Hindlimb muscle (tissue), 1 donor: ENCODE measurements around the gene TPSAB1. TPM values are rescaled to one million over a fixed set of nuclear protein-coding genes. Genes with fewer than 3 reads are reported as not detected.
"Not testable (repeated sequence)": the region's sequence is repeated elsewhere in the genome, so short reads cannot be mapped to it uniquely, and the experiment has no call there.

Source experiments
- DNase-seq: peaks from one replicate; pipeline ENCODE4 v3.0.0-alpha.2; 2013
- polyA plus RNA-seq: library from polyadenylated mRNA; unstranded; fragments of 120-200 nt; gene quantifications from one replicate; pipeline ENCODE4 v1.2.1, GENCODE V29; 2013; ENCODE audit not compliant: insufficient read length

The TPSAB1 gene
- polyA plus RNA-seq, 1 donor, result 1.0 TPM

- DNase-seq, result not testable (repeated sequence)
These were observed 13.3 kb downstream of the TPSAB1 start for GRCh38 chr16:1253701-1254364.

- DNase-seq, result not testable (repeated sequence)
These were observed 14.3 kb downstream of the TPSAB1 start for GRCh38 chr16:1254821-1255220.

GRCh38 chr16:1255276-1256122 is 15.0 kb downstream of the TPSAB1 start, which contains the start of gene TPSD1:
TSS of gene TPSD1 (plus strand) at chr16:1256069. CDS start at chr16:1256281, 212 bp downstream.
- DNase-seq, result not testable (repeated sequence)

GRCh38 chr16:1256296-1256873 is 15.9 kb downstream of the TPSAB1 start:
- DNase-seq, result not testable (repeated sequence)

- no peak for DNase-seq
These were observed 16.4 kb downstream of the TPSAB1 start for GRCh38 chr16:1256874-1257322.

- no peak for DNase-seq
These were observed 17.2 kb downstream of the TPSAB1 start for GRCh38 chr16:1257561-1258224.

- DNase-seq, result no peak
These were observed 17.7 kb downstream of the TPSAB1 start for GRCh38 chr16:1258225-1258600.

- no peak for DNase-seq
These were observed 18.6 kb downstream of the TPSAB1 start for GRCh38 chr16:1258906-1259759.

- DNase-seq, result no peak
These were observed 19.2 kb downstream of the TPSAB1 start for GRCh38 chr16:1259760-1260068.

- no peak for DNase-seq
These were observed 19.7 kb downstream of the TPSAB1 start for GRCh38 chr16:1260101-1260680.

- DNase-seq, result no peak
These were observed 20.8 kb downstream of the TPSAB1 start for GRCh38 chr16:1261131-1261892.

GRCh38 chr16:1262210-1262845 is 21.8 kb downstream of the TPSAB1 start:
- no peak for DNase-seq

GRCh38 chr16:1262846-1263221 is 22.3 kb downstream of the TPSAB1 start:
- DNase-seq, result no peak

- no peak for DNase-seq
These were observed 23.3 kb downstream of the TPSAB1 start for GRCh38 chr16:1263591-1264344.

GRCh38 chr16:1264345-1265089 is 24.0 kb downstream of the TPSAB1 start:
- DNase-seq, result no peak

- no peak for DNase-seq
These were observed 24.7 kb downstream of the TPSAB1 start for GRCh38 chr16:1265090-1265630.

GRCh38 chr16:1265826-1266225 is 25.3 kb downstream of the TPSAB1 start:
- DNase-seq, result no peak

- DNase-seq, result not testable (repeated sequence)
These were observed 28.9 kb downstream of the TPSAB1 start for GRCh38 chr16:1269418-1269817.

- DNase-seq, result no peak
These were observed 30.8 kb downstream of the TPSAB1 start for GRCh38 chr16:1271380-1271723.
